ENCODE measurements around the gene R3HDM4.

R3HDM4 gene

GRCh38 chr19:929891-930258 lies 16.9 kb upstream of the R3HDM4 start:
- no peak for DNase-seq

DNA sequence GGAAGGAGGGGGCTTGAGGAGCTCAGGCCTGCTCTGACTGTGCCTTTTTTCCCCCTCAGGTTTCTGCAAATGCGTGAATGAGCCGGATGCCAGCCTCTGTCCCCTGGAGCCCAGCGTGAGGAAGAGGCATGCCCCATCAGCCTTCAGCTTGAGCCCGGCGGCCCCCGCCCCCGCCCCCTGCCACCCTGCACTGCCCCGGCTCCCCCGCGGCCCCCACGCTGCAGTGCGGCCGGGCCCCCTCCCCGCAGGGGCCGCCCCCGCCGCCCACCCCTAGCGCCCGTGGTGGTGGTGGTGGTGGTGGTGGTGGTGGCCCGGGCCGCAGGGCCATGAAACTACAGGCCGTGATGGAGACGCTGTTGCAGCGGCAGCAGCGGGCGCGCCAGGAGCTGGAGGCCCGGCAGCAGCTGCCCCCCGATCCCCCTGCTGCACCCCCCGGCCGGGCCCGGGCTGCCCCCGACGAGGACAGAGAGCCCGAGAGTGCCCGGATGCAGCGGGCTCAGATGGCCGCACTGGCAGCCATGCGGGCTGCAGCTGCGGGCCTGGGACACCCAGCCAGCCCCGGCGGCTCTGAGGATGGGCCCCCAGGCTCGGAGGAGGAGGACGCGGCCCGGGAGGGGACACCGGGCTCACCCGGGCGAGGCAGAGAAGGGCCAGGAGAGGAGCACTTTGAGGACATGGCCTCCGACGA lies 16.3 kb upstream of the R3HDM4 start:
- no peak for DNase-seq

DNA sequence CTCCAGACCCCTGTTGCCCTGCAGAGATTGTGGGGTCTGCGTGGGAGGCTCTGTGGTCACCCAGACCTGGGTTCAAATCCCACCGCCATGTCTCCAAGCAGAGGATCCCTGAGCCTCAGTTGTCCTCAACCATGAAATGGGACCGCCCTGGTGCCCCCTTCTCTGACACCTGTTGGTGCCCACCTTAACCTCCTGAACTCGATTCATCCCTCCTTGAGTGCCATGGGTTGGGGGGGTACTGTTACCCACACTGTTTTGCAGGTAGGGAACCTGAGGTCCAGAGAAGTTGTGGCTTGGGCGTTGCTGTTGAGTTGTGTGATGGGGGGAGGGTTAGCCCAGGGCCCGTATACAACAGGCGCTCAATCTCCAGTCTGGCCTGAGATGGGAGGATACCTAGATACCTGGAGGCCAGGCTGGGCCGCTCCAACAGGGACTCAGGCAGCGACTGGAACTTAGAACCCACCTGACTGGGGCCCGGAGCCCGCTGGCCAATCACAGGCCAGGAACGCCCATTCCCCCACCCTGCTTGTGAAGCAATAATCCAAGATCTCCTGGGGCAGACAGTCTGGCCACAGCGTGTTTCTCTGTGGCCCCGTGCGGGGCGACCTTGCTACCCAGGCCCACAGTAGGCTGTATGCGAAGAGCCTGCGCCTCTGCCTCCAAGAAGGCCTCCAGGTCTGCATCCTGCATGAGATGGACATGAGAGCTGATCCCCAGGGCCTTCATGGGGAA lies 15.6 kb upstream of the R3HDM4 start:
- no peak for DNase-seq

DNA sequence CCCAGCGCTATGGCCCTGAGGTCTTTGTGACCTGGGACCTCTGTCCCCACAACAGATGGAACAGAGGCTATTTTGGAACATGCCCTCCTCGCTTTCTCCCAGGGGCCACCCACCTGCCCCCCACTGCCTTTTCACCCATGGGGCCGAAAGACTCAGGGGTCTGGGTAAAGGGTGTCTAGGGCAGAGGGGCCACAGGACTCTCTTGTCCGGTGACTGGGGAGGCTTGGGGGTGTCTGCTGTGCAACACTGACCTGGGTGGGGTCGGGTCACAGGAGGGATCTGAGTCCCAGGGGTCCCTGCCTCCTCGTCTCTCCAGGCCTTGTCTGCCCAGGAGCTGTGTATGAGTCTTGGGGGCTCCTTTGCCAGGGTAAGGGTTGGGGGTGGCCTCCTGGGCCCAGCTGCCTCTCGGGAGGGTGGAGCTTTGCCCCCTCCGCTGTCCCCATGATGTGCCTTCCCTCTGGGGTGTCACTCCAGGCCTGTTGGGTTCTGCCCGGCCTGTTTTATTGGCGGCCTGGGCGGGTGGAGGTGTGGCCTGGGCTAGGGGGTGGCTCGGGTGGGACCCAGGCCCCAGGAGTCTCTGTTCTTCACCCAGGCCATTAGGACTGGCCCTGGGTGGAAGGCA lies 14.9 kb upstream of the R3HDM4 start:
- no peak for DNase-seq

GRCh38 chr19:927351-927779 lies 14.3 kb upstream of the R3HDM4 start:
- DNase-seq, result no peak

GRCh38 chr19:926589-927350 lies 13.8 kb upstream of the R3HDM4 start:
- peak; percentile 43 for DNase-seq

DNA sequence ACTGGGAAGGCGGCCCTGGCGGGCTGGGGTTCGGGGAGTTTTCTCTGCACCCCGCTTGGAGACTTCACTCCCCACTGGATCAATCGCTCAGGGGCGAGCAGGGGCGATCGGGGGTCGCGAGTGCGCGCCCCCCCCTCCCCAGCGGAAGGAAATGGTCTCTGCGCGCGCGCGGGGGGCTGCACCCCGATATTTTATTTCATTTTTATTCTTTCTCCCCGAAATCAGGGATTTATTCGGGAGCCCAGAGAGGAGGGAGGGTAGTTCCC lies 13.2 kb upstream of the R3HDM4 start:
- DNase-seq, result no peak

GRCh38 chr19:925526-926322 lies 12.7 kb upstream of the R3HDM4 start, which contains the start of gene ARID3A:
Gene ARID3A, plus strand, starts transcription at chr19:926035. Its CDS starts 3,494 bp downstream, at chr19:929529.
- DNase-seq, result peak; percentile 87

GRCh38 chr19:925087-925525 lies 12.1 kb upstream of the R3HDM4 start:
- DNase-seq, result peak; percentile 52

DNA sequence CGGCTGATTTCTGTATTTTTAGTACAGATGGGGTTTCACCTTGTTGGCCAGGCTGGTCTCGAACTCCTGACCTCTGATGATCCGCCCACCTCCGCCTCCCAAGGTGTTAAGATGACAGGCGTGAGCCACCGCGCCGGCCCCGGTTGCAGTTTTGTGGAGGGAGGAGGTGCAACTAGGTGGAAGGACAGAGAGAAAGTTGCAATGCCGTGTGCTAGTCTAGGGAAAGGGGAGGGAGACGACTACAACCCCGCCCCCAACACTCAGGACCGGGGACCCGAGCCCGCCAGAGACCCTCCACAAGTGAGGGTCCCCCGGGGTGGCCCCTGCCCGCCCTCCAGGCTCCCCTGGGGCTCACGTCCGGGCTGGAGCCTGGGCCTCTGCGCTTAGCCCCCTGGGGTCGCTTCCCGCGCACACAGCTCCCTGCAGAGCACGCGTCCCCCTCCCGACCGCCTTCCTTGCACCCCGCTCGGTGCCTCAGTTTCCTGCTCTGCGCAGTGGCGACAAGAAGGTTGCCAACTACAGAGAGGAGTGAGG lies 11.6 kb upstream of the R3HDM4 start:
- no peak for DNase-seq

DNA sequence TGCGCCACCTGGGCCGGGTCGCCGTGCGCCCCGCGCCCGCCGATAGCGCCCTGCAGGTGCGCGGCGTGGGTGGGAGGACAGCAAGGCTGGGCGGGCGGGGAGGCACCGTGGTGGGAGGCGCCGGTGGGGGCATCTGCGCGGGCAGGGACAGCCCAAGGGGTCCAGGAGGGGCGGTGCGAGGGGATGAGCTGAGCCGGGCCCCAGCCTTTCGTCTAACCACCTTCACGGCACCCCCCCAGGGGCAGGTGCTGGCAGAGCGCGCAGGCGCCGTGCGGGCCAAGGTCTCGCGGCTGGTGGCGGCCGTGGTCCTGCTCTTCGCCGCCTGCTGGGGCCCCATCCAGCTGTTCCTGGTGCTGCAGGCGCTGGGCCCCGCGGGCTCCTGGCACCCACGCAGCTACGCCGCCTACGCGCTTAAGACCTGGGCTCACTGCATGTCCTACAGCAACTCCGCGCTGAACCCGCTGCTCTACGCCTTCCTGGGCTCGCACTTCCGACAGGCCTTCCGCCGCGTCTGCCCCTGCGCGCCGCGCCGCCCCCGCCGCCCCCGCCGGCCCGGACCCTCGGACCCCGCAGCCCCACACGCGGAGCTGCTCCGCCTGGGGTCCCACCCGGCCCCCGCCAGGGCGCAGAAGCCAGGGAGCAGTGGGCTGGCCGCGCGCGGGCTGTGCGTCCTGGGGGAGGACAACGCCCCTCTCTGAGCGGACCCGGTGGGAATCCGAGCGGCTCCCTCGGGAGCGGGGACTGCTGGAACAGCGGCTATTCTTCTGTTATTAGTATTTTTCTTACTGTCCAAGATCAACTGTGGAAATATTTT lies 7.2 kb upstream of the R3HDM4 start:
- DNase-seq, result peak; percentile 44

- DNase-seq, result no peak
These were observed 6.4 kb upstream of the R3HDM4 start for GRCh38 chr19:919199-920050.

- no peak for DNase-seq
These were observed 5.6 kb upstream of the R3HDM4 start for GRCh38 chr19:918481-919198.

DNA sequence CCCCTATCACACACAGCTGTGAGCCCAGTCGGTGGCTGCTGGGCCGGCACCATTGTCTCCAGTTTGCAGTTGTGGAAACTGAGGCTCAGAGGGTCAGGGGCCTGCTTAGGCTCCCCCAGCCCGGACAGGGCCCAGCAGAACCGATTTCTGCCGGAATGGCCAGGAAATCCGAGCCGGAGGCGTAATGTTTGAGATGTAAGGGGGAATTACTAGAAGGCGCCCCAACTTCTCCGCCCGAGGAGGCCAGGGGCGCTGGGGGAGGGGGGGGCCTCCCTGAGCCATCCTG lies 5.1 kb upstream of the R3HDM4 start:
- DNase-seq, result no peak

GRCh38 chr19:917323-918151 lies 4.5 kb upstream of the R3HDM4 start, which contains the start of gene KISS1R:
Gene KISS1R, plus strand, starts transcription at chr19:917333. Its CDS starts 170 bp downstream, at chr19:917503.
- DNase-seq, result no peak

DNA sequence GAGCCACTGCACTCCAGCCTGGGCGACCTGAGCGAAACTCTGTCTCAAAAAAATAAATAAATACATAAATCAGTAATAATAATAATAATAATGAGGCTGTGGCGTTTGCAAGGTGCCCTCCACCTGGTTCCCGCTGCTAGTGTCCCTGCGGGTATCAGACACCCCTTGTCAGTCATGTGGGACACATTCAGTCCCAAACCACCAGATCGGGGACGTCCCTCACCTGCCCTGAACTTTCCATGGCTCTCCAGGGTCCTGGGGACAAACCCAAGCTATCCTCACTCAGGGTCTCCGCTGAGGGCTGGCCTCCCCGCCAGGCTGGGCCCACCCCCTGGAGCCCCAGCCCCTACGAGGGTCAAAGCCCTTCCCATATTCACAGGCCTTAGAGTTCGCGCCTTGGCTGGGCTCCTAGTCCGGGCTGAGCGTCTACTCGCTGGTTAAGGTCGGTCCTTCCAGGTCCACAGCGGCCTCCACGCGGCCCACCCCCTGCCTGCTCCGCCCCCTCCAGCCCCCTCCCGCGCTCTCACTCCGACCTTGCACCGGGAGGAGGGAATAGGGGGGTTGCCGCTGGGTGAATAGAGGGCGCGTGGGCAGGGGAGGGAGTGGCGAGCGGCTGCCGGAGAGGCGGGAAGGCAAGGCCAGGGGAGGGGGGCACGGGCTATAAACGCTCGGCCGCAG lies 3.8 kb upstream of the R3HDM4 start:
- no peak for DNase-seq

- DNase-seq, result no peak
These were observed 589 bp downstream of the R3HDM4 start for GRCh38 chr19:912181-913079.
